GM12872 (cell line): ENCODE data around the gene PRSS12.

Experiments used
- TF ChIP-seq, protein P1 (sequence below): IDR thresholded peaks from 3 replicates; pipeline ENCODE4 v1.5.1; 2011; ENCODE audit warnings: low read depth, mild to moderate bottlenecking, low read length, moderate library complexity; ENCODE audit not compliant: insufficient read depth

Gene PRSS12

DNA sequence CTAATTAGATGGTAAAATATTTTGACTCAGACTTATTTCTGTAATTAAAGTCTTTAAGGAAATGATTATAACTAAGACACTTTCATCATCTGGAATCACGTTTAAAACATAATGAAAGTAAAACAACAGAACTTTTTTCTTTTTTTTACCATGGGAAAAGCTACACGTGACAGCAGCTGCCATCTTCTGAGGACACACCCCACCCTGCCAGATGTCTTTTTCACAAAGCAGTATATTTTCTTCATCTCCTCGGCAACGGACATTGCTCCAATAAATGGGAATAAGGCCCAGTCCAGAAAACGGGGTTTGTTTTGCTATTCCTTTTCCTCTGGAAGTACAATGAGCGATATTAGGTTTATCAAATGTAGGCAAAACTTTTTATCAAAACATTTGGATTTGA, 17.5 kb downstream of the PRSS12 start:
- TF ChIP-seq, protein P1, sequence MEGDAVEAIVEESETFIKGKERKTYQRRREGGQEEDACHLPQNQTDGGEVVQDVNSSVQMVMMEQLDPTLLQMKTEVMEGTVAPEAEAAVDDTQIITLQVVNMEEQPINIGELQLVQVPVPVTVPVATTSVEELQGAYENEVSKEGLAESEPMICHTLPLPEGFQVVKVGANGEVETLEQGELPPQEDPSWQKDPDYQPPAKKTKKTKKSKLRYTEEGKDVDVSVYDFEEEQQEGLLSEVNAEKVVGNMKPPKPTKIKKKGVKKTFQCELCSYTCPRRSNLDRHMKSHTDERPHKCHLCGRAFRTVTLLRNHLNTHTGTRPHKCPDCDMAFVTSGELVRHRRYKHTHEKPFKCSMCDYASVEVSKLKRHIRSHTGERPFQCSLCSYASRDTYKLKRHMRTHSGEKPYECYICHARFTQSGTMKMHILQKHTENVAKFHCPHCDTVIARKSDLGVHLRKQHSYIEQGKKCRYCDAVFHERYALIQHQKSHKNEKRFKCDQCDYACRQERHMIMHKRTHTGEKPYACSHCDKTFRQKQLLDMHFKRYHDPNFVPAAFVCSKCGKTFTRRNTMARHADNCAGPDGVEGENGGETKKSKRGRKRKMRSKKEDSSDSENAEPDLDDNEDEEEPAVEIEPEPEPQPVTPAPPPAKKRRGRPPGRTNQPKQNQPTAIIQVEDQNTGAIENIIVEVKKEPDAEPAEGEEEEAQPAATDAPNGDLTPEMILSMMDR = no peak

DNA sequence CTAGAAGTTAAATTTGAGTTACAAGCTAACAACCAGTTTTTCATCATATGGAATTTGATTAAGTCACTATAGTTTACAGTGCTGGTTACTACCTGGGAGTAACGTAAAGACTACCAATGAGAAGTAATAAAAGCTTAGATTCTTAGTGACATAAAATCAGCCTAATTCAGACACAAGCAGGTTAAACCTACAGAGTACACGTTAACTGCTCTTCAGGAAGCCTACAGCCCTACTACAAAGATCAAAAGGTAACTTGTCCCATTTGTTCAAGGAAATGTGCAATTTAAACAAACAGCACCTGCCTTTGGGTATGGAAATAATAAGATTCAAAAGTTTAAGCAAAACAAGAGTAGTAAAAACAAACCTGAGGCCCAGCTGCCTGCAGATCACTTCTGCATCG, 21.5 kb downstream of the PRSS12 start:
- TF ChIP-seq, protein P1 = no peak

DNA sequence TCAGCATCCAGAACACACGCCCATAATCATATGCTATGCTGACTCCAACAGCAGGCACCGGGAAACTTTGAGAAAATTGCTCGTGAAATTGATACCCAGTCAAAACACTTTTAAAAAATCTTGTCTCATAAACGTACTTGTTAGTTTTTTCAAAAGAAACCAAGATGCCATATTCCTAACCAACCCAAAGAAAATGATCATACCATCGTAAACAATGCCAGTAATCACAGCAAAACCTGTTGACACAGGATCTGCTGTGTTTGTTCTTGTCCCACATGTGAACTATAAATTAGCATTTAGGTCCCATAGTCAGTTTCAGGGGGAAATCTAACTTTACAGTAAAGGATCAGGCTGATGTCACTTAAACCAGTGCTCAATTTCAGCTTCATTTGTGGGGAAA, 23.0 kb downstream of the PRSS12 start:
- TF ChIP-seq, protein P1 = no peak

DNA sequence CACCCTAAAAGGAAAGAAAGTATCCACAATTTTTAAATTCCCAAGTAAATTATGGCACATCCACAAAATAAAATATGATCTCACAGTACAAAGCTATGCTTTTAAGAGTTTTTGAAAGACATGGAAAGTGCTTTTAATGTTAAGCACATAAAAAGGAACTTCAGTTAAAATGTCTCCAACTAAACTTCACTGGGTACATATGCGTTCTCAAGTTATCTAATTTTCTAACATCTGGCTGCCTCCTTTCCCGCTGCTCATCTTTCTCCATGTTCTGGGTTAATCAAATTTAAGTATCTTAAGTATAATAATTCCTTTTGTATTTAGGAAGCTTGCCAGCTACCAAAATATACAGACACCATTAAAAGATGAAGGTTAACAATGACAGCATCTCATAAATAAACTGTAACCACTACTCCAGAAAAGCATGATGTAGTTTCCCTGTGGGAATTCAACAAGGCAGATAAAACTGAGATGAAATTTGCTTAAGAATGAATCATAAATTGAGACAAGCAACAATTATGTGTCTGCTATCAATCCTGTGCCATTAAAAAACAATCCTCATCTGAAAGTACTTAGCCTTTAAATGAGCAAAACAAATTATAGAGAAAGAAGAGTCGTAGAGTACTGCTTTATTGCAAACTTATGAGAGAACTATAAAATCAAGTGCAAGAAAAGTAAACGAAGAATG, 25.1 kb downstream of the PRSS12 start:
- TF ChIP-seq, protein P1 = no peak

DNA sequence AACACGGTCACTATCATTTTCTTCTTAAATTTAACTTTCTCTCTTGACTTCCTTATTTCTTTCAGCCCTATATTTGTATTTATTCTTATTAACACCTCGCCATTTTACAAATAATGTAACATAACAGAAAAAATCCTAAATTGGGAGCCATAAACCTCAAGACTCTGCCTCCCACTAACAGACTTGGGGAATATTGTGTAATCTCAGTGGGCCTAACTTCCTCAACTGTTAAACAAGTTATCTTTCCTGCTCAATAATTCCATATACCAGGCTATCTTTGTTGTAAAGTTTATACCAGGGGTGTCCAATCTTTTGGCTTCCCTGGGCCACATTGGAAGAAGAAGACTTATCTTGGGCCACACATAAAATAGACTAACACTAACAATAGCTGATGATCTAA, 26.2 kb downstream of the PRSS12 start:
- TF ChIP-seq, protein P1 = no peak

DNA sequence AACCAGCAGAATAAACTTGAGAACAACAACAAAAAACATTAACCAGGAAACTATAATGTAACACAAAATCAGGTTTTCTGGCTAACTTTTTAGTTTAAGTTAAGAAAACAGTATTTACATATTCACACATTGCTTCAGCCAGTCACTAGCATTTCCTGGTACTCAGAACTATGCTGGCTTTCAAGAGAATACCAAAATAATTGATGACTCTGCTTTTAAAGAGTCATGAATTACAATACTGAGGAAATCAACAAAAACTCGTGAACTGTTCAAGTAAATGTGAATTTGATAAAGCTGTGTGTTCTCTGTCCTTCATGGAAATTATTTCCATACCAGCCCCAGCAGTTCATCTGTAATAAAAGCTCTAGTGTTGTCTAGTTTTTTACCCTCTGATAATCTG, 27.4 kb downstream of the PRSS12 start:
- TF ChIP-seq, protein P1 = no peak

DNA sequence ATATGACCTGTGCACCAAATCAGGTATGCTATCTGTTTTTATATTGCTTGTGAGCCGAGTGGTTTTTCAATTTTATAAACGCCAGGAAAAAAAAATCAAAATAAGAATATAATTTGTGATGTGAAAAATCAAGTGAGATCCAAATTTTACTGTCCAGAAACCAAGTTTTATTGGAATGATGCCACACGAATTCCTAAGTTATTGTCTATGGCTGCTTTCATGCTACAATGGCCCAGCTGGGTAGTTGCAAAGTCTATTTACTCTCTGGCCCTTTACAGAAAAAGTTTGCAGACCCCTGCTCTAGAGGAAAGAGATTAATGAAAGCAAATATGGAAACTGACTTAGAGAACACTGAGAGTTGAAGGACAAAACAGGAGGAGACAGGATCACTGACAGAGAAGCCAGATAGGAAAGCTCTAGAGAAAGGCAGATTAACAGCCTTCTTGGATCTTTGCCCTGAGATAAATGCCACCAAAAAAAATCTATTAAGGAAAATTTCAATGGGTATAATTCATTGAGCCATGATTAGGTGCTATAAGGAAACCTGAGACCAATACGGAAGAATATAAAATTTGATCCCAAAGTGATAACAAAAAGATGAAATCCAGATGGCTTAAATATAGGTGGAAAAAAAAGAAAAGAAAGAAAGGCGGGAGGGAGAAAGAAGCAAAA, 29.8 kb downstream of the PRSS12 start:
- TF ChIP-seq, protein P1 = no peak
